ENCODE data around the gene ESRP2. TPM values are rescaled to one million over a fixed set of nuclear protein-coding genes. Genes with fewer than 3 reads are reported as not detected.
A peak's percentile ranks its signal among the peaks of the same experiment; 100 is the strongest.

ESRP2 gene
- total RNA-seq, 1 experiment from 2014 or later: not detected

DNA sequence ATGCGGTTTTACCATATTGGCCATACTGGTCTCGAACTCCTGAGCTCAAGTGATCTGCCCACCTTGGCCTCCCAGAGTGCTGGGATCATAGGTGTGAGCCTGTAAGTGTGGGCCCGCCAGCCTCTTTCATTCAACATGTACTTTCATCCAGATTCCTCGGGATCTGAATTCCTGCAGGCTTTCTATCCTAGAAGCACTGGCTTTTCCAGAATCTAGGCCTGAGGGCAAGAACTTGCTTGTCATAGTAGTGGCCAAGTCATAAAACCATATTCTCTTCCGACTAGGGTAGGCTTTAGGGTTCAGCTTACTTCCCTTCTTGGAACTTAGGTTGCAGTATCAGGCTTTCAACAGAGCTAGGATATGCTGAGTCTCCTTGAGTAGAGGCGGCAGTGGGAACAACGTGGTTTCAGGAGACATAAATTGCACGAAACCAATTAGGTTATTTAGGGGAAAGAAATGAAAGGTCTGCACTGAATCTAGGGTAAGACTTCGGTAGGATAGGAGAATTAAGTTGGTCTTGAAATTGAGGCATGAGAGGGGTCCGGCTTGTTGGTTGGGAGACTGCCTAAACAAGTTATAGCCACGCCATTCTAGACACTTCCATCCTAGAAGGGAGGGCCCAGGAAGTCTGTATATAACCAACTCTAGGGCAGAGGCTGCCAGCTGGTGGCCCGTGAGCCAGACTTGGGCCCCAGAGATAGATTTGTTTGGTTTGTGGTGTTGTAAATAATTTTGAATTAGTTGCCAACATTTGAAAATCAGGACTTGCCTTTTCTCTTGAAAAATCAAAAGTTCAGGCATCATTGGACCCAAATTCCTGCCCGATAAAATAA lies 44.0 kb upstream of the ESRP2 start:
- peaks cover 74% of the 10 kb centered on the region for H3K4me1 ChIP-seq (ENCODE audit: low read length)

DNA sequence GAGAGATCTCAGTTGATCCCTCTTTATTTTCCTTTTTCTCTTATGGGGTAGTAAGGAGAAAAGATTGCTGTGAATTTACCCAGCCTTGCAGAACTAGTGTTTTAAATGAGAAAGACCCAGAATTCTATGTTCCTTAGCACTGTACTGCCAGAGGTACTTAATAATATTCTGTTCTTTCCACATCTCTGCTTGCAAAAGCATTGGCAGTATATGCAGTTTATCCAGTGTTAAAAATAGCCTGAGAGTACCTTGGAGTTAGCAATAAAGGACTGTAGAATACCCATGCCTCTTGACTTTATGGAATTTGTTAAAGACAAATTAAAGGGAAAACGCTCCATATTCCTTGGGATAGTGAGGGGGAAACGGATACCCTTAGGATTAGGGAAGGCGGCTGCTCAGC lies 40.3 kb upstream of the ESRP2 start:
- DNase-seq: no peak

More for the DNA sequence above, 44.0 kb upstream of the ESRP2 start:
- no peaks in the 10 kb centered on the region for H3K27me3 ChIP-seq (ENCODE audit: low read length)
- peak overlapping the region; percentile 98 for H3K27ac ChIP-seq (ENCODE audit: low read length)
- no peak for DNase-seq
- H3K4me2 ChIP-seq (ENCODE audit: low read depth, low read length, poor library complexity, severe bottlenecking): peak overlapping the region; percentile 31
- H4K20me1 ChIP-seq (ENCODE audit: insufficient read depth, low read depth, low read length): peaks cover 2% of the 10 kb centered on the region; the same call in 1 of the 2 replicates
- no peaks in the 10 kb centered on the region for H3K9me3 ChIP-seq (ENCODE audit: low read length)
- no peak overlapping the region for H2AFZ ChIP-seq (ENCODE audit: low read length)
- H3K79me2 ChIP-seq (ENCODE audit: low read length): peaks cover 58% of the 10 kb centered on the region
- H3K36me3 ChIP-seq (ENCODE audit: insufficient read depth, low read length): peaks cover 12% of the 10 kb centered on the region
- peak overlapping the region; percentile 35 for H3K9ac ChIP-seq (ENCODE audit: low read length)
- H3K4me3 ChIP-seq (ENCODE audit: low read length): no peak overlapping the region
- no peaks in the 10 kb centered on the region for H3K9me2 ChIP-seq (replicated peaks; ENCODE audit: insufficient read depth, low read length)

DNA sequence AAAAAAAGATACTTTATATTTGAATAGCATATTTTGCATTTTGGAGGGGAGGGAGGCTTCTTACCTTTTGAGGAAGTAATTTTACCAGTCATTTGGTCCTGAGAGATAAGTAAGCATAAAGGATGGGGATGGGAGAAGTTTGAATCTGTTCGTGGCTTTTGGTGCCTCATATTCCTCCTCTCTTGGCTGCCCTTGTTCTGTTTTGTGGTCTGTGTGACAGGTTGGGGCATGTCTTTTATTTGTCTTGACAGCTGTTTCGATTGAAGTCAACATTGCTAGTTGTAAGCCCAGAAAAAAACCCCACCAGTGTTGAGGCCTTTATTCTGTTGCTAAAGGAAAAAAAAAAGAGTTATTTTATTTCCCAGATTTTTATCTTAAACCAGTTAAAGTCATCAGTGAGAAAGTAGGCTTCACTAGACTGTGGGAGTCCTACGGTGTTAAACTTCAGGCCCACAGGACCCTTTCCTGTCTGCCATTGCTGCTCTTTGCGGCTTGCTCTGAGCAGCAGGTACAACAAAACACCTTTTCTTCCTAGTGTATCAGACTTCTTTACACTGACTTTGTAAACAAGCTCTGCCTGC lies 39.8 kb upstream of the ESRP2 start:
- peak overlapping the region; percentile 90 for H3K27ac ChIP-seq (ENCODE audit: low read length)
- H4K20me1 ChIP-seq (ENCODE audit: insufficient read depth, low read depth, low read length): 0 out of 2 replicates have a peak, but pooled peaks cover 7% of the 10 kb centered on the region
- DNase-seq: peak; percentile 91
- H3K9me3 ChIP-seq (ENCODE audit: low read length): no peaks in the 10 kb centered on the region
- peak overlapping the region; percentile 43 for H3K4me3 ChIP-seq (ENCODE audit: low read length)
- H3K79me2 ChIP-seq (ENCODE audit: low read length): peaks cover 72% of the 10 kb centered on the region
- H3K4me1 ChIP-seq (ENCODE audit: low read length): peaks cover 65% of the 10 kb centered on the region
- H3K27me3 ChIP-seq (ENCODE audit: low read length): no peaks in the 10 kb centered on the region
- peaks cover 19% of the 10 kb centered on the region for H3K36me3 ChIP-seq (ENCODE audit: insufficient read depth, low read length)
- peak overlapping the region; percentile 81 for H3K4me2 ChIP-seq (ENCODE audit: low read depth, low read length, poor library complexity, severe bottlenecking)
- no peaks in the 10 kb centered on the region for H3K9me2 ChIP-seq (replicated peaks; ENCODE audit: insufficient read depth, low read length)
- H2AFZ ChIP-seq (ENCODE audit: low read length): no peak overlapping the region
- H3K9ac ChIP-seq (ENCODE audit: low read length): peak overlapping the region; percentile 56

More for the DNA sequence above, 40.3 kb upstream of the ESRP2 start:
- Histone ChIP-seq H3K27ac (ENCODE audit: low read length) (peak overlapping the region; percentile 90), H3K4me3 (ENCODE audit: low read length) (no peak overlapping the region), H3K9ac (ENCODE audit: low read length) (peak overlapping the region; percentile 56), H3K4me2 (ENCODE audit: low read depth, low read length, poor library complexity, severe bottlenecking) (peak overlapping the region; percentile 81), H3K27me3 (ENCODE audit: low read length) (no peaks in the 10 kb centered on the region), H3K36me3 (ENCODE audit: insufficient read depth, low read length) (peaks cover 19% of the 10 kb centered on the region), H3K79me2 (ENCODE audit: low read length) (peaks cover 70% of the 10 kb centered on the region), H4K20me1 (ENCODE audit: insufficient read depth, low read depth, low read length) (0 out of 2 replicates have a peak, but pooled peaks cover 7% of the 10 kb centered on the region), H3K9me3 (ENCODE audit: low read length) (no peaks in the 10 kb centered on the region), H2AFZ (ENCODE audit: low read length) (no peak overlapping the region), H3K4me1 (ENCODE audit: low read length) (peaks cover 70% of the 10 kb centered on the region), H3K9me2 (replicated peaks; ENCODE audit: insufficient read depth, low read length) (no peaks in the 10 kb centered on the region)

DNA sequence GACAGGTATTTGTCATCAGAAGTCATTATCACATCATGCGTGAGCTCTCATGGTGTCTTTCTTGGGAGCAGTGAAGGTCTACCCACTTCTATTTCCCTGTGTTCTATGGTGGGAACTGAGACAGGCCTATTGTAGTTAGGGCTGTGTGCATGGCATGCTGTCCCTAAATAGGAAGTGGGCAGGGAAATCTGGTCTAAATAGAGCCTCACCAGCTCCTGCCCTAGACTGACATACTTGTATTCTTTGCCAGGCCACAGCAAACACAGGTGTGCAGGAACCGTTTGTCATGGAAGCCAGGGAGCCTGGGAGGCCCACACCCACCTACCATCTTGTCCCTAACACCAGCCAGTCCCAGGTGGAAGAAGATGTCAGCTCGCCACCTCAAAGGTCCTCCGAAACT lies 38.5 kb upstream of the ESRP2 start:
- Histone ChIP-seq H3K9me3 (ENCODE audit: low read length) (no peaks in the 10 kb centered on the region), H3K79me2 (ENCODE audit: low read length) (peaks cover 74% of the 10 kb centered on the region), H2AFZ (ENCODE audit: low read length) (no peak overlapping the region), H4K20me1 (ENCODE audit: insufficient read depth, low read depth, low read length) (0 out of 2 replicates have a peak, but pooled peaks cover 14% of the 10 kb centered on the region), H3K36me3 (ENCODE audit: insufficient read depth, low read length) (peaks cover 24% of the 10 kb centered on the region), H3K4me3 (ENCODE audit: low read length) (no peak overlapping the region), H3K4me2 (ENCODE audit: low read depth, low read length, poor library complexity, severe bottlenecking) (peak overlapping the region; percentile 81), H3K9ac (ENCODE audit: low read length) (peak overlapping the region; percentile 6; the same call in 1 of the 2 replicates), H3K9me2 (replicated peaks; ENCODE audit: insufficient read depth, low read length) (no peaks in the 10 kb centered on the region), H3K27ac (ENCODE audit: low read length) (peak overlapping the region; percentile 90), H3K27me3 (ENCODE audit: low read length) (no peaks in the 10 kb centered on the region), H3K4me1 (ENCODE audit: low read length) (peaks cover 59% of the 10 kb centered on the region)
- DNase-seq: no peak

DNA sequence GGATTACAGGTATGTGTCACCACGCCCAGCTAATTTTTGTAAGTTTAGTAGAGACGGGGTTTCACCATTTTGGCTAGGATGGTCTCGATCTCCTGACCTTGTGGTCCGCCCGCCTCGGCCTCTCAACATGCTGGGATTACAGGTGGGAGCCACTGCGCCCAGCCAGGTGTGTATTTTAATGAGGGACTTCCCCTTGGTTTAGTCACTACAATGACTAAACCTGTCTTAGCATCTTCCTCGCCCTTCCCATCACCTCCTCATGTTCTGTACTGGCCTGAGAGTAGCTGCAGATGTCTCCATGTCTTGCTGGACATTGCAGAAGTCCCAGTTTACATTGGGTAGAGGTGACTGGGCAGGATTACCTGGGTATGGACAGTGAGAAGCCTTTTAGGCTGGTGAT lies 38.0 kb upstream of the ESRP2 start:
- Histone ChIP-seq H3K9me3 (ENCODE audit: low read length) (no peaks in the 10 kb centered on the region), H3K4me1 (ENCODE audit: low read length) (peaks cover 60% of the 10 kb centered on the region), H4K20me1 (ENCODE audit: insufficient read depth, low read depth, low read length) (0 out of 2 replicates have a peak, but pooled peaks cover 17% of the 10 kb centered on the region), H3K27ac (ENCODE audit: low read length) (peak overlapping the region; percentile 90), H3K9ac (ENCODE audit: low read length) (no peak overlapping the region), H3K4me2 (ENCODE audit: low read depth, low read length, poor library complexity, severe bottlenecking) (no peak overlapping the region), H2AFZ (ENCODE audit: low read length) (no peak overlapping the region), H3K4me3 (ENCODE audit: low read length) (no peak overlapping the region), H3K79me2 (ENCODE audit: low read length) (peaks cover 74% of the 10 kb centered on the region), H3K27me3 (ENCODE audit: low read length) (no peaks in the 10 kb centered on the region), H3K36me3 (ENCODE audit: insufficient read depth, low read length) (peaks cover 27% of the 10 kb centered on the region), H3K9me2 (replicated peaks; ENCODE audit: insufficient read depth, low read length) (no peaks in the 10 kb centered on the region)
- no peak for DNase-seq

DNA sequence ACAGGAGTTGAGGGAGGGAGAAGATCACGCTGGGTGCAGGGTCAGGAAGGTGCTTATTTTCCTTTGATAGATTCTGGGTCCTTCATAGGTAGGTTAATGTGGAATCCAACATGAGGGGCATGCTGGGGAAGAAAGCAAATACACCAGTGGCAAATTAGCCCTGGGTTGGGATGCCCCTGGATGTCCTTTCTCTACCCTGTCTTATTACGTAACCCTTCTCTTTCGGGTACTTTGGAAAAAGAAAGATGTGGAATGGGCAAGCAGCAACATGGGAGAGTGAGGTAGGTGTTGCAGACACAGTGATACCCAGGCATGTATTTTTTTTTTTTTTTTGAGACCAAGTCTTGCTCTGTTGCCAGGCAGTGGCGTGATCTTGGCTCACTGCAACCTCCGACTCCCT lies 37.5 kb upstream of the ESRP2 start:
- H3K9me3 ChIP-seq (ENCODE audit: low read length): no peaks in the 10 kb centered on the region
- H3K9me2 ChIP-seq (replicated peaks; ENCODE audit: insufficient read depth, low read length): no peaks in the 10 kb centered on the region
- H3K9ac ChIP-seq (ENCODE audit: low read length): peak overlapping the region; percentile 34; the same call in 1 of the 2 replicates
- H4K20me1 ChIP-seq (ENCODE audit: insufficient read depth, low read depth, low read length): 0 out of 2 replicates have a peak, but pooled peaks cover 17% of the 10 kb centered on the region
- H2AFZ ChIP-seq (ENCODE audit: low read length): no peak overlapping the region
- H3K4me3 ChIP-seq (ENCODE audit: low read length): no peak overlapping the region
- peaks cover 27% of the 10 kb centered on the region for H3K36me3 ChIP-seq (ENCODE audit: insufficient read depth, low read length)
- no peaks in the 10 kb centered on the region for H3K27me3 ChIP-seq (ENCODE audit: low read length)
- no peak overlapping the region for H3K4me2 ChIP-seq (ENCODE audit: low read depth, low read length, poor library complexity, severe bottlenecking)
- DNase-seq: no peak
- peaks cover 64% of the 10 kb centered on the region for H3K4me1 ChIP-seq (ENCODE audit: low read length)
- H3K79me2 ChIP-seq (ENCODE audit: low read length): peaks cover 79% of the 10 kb centered on the region
- peak overlapping the region; percentile 79 for H3K27ac ChIP-seq (ENCODE audit: low read length)

DNA sequence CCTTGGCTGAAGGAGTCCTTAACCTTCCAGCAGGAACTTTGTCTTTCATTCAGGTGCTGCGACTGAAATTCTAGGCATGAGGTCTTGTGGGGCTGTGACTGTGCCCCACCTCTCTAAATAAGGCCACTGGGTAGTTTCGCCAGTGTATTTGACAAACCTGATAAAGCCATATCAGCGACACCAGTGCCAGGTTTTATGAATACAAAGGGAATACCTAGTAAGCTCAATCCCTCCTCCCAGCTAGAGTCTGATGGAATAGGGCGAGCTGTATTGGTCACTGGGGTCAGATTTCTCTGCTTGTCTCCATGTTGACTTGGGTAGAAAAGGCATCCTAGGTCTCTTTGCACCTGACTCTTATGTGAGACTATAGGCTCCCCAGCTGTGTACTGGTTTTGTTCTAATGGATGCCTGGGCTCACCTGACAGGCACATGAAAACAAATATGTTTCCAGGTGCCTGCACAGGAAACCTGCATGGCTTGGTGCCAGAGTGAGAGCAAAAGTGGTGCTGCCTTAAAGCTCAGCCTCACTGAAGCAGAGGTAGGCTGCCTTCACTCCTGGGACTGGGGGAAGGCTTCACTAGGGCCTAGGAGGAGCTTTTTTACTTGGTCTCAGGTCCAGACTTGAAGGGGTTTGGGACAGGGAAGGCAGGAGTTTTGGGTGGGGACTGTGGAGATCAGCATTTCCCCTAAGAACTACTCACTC lies 36.7 kb upstream of the ESRP2 start:
- Histone ChIP-seq H4K20me1 (ENCODE audit: insufficient read depth, low read depth, low read length) (peaks cover 22% of the 10 kb centered on the region; the same call in 1 of the 2 replicates), H3K4me1 (ENCODE audit: low read length) (peaks cover 72% of the 10 kb centered on the region), H3K4me3 (ENCODE audit: low read length) (no peak overlapping the region; the same call in 1 of the 2 replicates), H3K9ac (ENCODE audit: low read length) (peak overlapping the region; percentile 34), H3K9me3 (ENCODE audit: low read length) (no peaks in the 10 kb centered on the region), H3K4me2 (ENCODE audit: low read depth, low read length, poor library complexity, severe bottlenecking) (peak overlapping the region; percentile 40), H2AFZ (ENCODE audit: low read length) (no peak overlapping the region), H3K27ac (ENCODE audit: low read length) (peak overlapping the region; percentile 79), H3K9me2 (replicated peaks; ENCODE audit: insufficient read depth, low read length) (no peaks in the 10 kb centered on the region), H3K27me3 (ENCODE audit: low read length) (no peaks in the 10 kb centered on the region), H3K36me3 (ENCODE audit: insufficient read depth, low read length) (peaks cover 35% of the 10 kb centered on the region), H3K79me2 (ENCODE audit: low read length) (peaks cover 87% of the 10 kb centered on the region)
- DNase-seq: no peak
